HG02970 (cell line): Measurements from ENCODE around the gene MAP7D1.

ENCODE experiments used
- ATAC-seq: cut with Tn5 transposase; IDR thresholded peaks from one replicate; pipeline ENCODE4 v1.9.1; 2021; ENCODE audit warnings: mild to moderate bottlenecking, moderate library complexity, moderate number of reproducible peaks; ENCODE audit not compliant: unreplicated experiment, low FRiP score

The MAP7D1 gene

GRCh38 chr1:36164361-36164760 is 8.4 kb downstream of the MAP7D1 start:
- ATAC-seq = no peak

GRCh38 chr1:36165145-36165544 is 9.2 kb downstream of the MAP7D1 start:
- ATAC-seq = no peak

GRCh38 chr1:36166136-36166535 is 10.2 kb downstream of the MAP7D1 start:
- no peak for ATAC-seq

GRCh38 chr1:36166938-36167905 is 11.3 kb downstream of the MAP7D1 start:
- ATAC-seq = no peak

GRCh38 chr1:36168514-36168913 is 12.6 kb downstream of the MAP7D1 start:
- no peak for ATAC-seq

- ATAC-seq = no peak
These were observed 14.9 kb downstream of the MAP7D1 start for GRCh38 chr1:36170643-36171412.

- no peak for ATAC-seq
These were observed 16.2 kb downstream of the MAP7D1 start for GRCh38 chr1:36172017-36172747.

GRCh38 chr1:36172983-36173382 is 17.0 kb downstream of the MAP7D1 start:
- ATAC-seq = no peak

- ATAC-seq = no peak
These were observed 18.8 kb downstream of the MAP7D1 start for GRCh38 chr1:36174713-36175112.

- no peak for ATAC-seq
These were observed 19.5 kb downstream of the MAP7D1 start for GRCh38 chr1:36175137-36176095.

GRCh38 chr1:36176106-36176949 is 20.4 kb downstream of the MAP7D1 start:
- ATAC-seq = no peak

- no peak for ATAC-seq
These were observed 21.9 kb downstream of the MAP7D1 start for GRCh38 chr1:36177589-36178431.

GRCh38 chr1:36178471-36179219 is 22.7 kb downstream of the MAP7D1 start:
- no peak for ATAC-seq

- ATAC-seq = no peak
These were observed 23.2 kb downstream of the MAP7D1 start for GRCh38 chr1:36179220-36179600.

GRCh38 chr1:36182734-36183133 is 26.8 kb downstream of the MAP7D1 start:
- no peak for ATAC-seq

GRCh38 chr1:36183309-36183856 is 27.4 kb downstream of the MAP7D1 start:
- no peak for ATAC-seq
